ENCODE results near the gene BPIFA3. TPM values are rescaled to one million over a fixed set of nuclear protein-coding genes. Genes with fewer than 3 reads are reported as not detected.

BPIFA3 gene
- polyA plus RNA-seq, 3 donors, result not detected

GRCh38 chr20:33180169-33180568 is 37.0 kb upstream of the BPIFA3 start:
- no peak for TF ChIP-seq CTCF (IDR thresholded peaks at IDR 0.05)
- H3K4me1 Mint-ChIP-seq, result no peaks in the 10 kb centered on the region
- Histone ChIP-seq H3K4me2 (replicated peaks; ENCODE audit: extremely low read depth, low read length, poor library complexity, severe bottlenecking) (no peak overlapping the region), H3K9me3 (replicated peaks in 1 of 2; ENCODE audit: control insufficient read depth in 1 of 2, insufficient read depth in 1 of 2, low read length in 2 of 2) (peaks cover 4 to 6% of the 10 kb centered on the region in 2 donors), H3K9ac (ENCODE audit: insufficient read depth, low read length, poor library complexity, severe bottlenecking) (no peak overlapping the region), H3K79me2 (ENCODE audit: insufficient read depth, low read length) (no peaks in the 10 kb centered on the region), H4K20me1 (ENCODE audit: insufficient read depth, low read length) (no peaks in the 10 kb centered on the region), H3K27ac (ENCODE audit: low read depth in 1 of 2, low read length in 2 of 2) (no peak overlapping the region), H2AFZ (ENCODE audit: insufficient read depth, low read depth, low read length, poor library complexity, severe bottlenecking) (no peak overlapping the region), H3K27me3 (ENCODE audit: control insufficient read depth in 2 of 2, insufficient read depth in 2 of 2, low read length in 2 of 2) (no peaks in the 10 kb centered on the region), H3K4me1 (ENCODE audit: control insufficient read depth in 1 of 2, insufficient read depth in 2 of 2, low read length in 2 of 2) (no peaks in the 10 kb centered on the region), H3K36me3 (replicated peaks in 1 of 2; ENCODE audit: control insufficient read depth in 1 of 2, insufficient read depth in 2 of 2, low read length in 2 of 2) (no peaks in the 10 kb centered on the region), H3K4me3 (replicated peaks in 1 of 3; ENCODE audit: low read depth in 2 of 3, low read length in 3 of 3) (no peak overlapping the region)
- no peak for DNase-seq
- peaks cover 2 to 5% (median 3%) of the 10 kb centered on the region in 3 donors for H3K27me3 Mint-ChIP-seq (ENCODE audit: low read depth in 3 of 3)
- H3K9me3 Mint-ChIP-seq, result peaks cover 4 to 10% (median 5%) of the 10 kb centered on the region in 7 donors
- no peak overlapping the region for H3K27ac Mint-ChIP-seq
- no peak overlapping the region for H3K4me3 Mint-ChIP-seq
- intact Hi-C loops (cut with micrococcal nuclease), result no loop called here
- WGBS (ENCODE audit: insufficient coverage), result 100% methylated on average over 1 of the region's 5 CpGs
- no peaks in the 10 kb centered on the region for H3K36me3 Mint-ChIP-seq

DNA sequence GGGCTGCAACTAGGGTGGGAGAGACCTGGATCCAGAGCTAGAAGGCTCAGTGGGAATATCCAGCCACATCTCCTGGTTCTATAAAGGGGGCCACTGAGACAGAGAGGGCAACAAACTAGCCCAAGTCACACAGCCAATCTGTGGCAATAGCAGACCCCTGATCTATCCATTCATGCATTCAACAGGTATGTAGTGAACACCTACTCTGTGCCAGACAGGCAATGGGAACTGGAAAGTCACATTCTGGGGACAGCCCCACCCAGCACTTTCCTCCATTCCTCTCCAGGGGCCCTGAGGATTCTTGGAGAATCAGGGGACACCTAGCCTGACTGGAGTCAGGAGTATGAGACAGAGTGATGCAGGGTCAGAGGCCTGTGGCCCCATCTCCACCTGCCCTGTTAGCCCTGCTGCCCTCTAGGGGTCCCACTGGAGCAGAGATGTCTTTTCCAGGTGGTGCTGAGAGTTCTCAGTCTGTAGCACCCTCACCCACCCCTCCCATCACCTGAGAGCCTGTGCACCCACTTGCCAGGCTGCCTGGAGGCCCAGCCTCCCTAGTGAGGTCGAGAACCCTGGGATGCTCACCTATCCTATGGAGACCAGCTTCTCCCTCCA is 35.6 kb upstream of the BPIFA3 start:
- intact Hi-C loops (cut with micrococcal nuclease), result no loop called here
- no peaks in the 10 kb centered on the region for H3K27me3 ChIP-seq (ENCODE audit: control insufficient read depth in 2 of 2, insufficient read depth in 2 of 2, low read length in 2 of 2)
- H2AFZ ChIP-seq (ENCODE audit: insufficient read depth, low read depth, low read length, poor library complexity, severe bottlenecking), result no peak overlapping the region
- Mint-ChIP-seq H3K36me3 (no peaks in the 10 kb centered on the region), H3K4me3 (no peak overlapping the region), H3K27ac (no peak overlapping the region), H3K27me3 (ENCODE audit: low read depth in 3 of 3) (peaks cover 2 to 3% (median 3%) of the 10 kb centered on the region in 3 donors), H3K4me1 (no peaks in the 10 kb centered on the region), H3K9me3 (peaks cover 4 to 16% (median 9%) of the 10 kb centered on the region in 7 donors)
- 80% methylated on average over 1 of the region's 1 CpG for WGBS (ENCODE audit: insufficient coverage)
- no peak overlapping the region for H3K4me2 ChIP-seq (replicated peaks; ENCODE audit: extremely low read depth, low read length, poor library complexity, severe bottlenecking)
- peaks cover 4 to 6% of the 10 kb centered on the region in 2 donors for H3K9me3 ChIP-seq (replicated peaks in 1 of 2; ENCODE audit: control insufficient read depth in 1 of 2, insufficient read depth in 1 of 2, low read length in 2 of 2)
- no peaks in the 10 kb centered on the region for H3K79me2 ChIP-seq (ENCODE audit: insufficient read depth, low read length)
- no peak overlapping the region for H3K9ac ChIP-seq (ENCODE audit: insufficient read depth, low read length, poor library complexity, severe bottlenecking)
- H4K20me1 ChIP-seq (ENCODE audit: insufficient read depth, low read length), result no peaks in the 10 kb centered on the region
- no peak overlapping the region for H3K4me3 ChIP-seq (replicated peaks in 1 of 3; ENCODE audit: low read depth in 2 of 3, low read length in 3 of 3)
- H3K4me1 ChIP-seq (ENCODE audit: control insufficient read depth in 1 of 2, insufficient read depth in 2 of 2, low read length in 2 of 2), result no peaks in the 10 kb centered on the region
- no peaks in the 10 kb centered on the region for H3K36me3 ChIP-seq (replicated peaks in 1 of 2; ENCODE audit: control insufficient read depth in 1 of 2, insufficient read depth in 2 of 2, low read length in 2 of 2)
- no peak overlapping the region for H3K27ac ChIP-seq (ENCODE audit: low read depth in 1 of 2, low read length in 2 of 2)
- no peak for DNase-seq
- TF ChIP-seq CTCF (IDR thresholded peaks at IDR 0.05), result no peak
